Stimulated activated CD8-positive, alpha-beta memory T cell treated with anti-CD3 and anti-CD28 coated beads, Interleukin-12 subunit alpha, Interleukin-12 subunit beta, amount 100 ng/mL, for 1 hour (primary cell): Measurements from ENCODE around the gene CNMD.
A peak's percentile ranks its signal among the peaks of the same experiment; 100 is the strongest.
"Not testable (repeated sequence)": the region's sequence is repeated elsewhere in the genome, so short reads cannot be mapped to it uniquely, and the experiment has no call there.

ENCODE experiments used
- DNase-seq: peaks from one replicate; pipeline ENCODE4 v3.0.0-alpha.2; 2020; ENCODE audit warnings: low read depth

CNMD gene

GRCh38 chr13:52743988-52744387 lies 4.4 kb upstream of the CNMD start:
- DNase-seq = no peak

GRCh38 chr13:52743569-52743968 lies 3.9 kb upstream of the CNMD start:
- DNase-seq = no peak

- DNase-seq = peak; percentile 10
These were observed 727 bp downstream of the CNMD start for GRCh38 chr13:52738719-52739467.

- DNase-seq = no peak
These were observed 1.7 kb downstream of the CNMD start for GRCh38 chr13:52737965-52738364.

GRCh38 chr13:52737451-52737850 lies 2.2 kb downstream of the CNMD start:
- no peak for DNase-seq

GRCh38 chr13:52736891-52737290 lies 2.7 kb downstream of the CNMD start:
- no peak for DNase-seq

DNA sequence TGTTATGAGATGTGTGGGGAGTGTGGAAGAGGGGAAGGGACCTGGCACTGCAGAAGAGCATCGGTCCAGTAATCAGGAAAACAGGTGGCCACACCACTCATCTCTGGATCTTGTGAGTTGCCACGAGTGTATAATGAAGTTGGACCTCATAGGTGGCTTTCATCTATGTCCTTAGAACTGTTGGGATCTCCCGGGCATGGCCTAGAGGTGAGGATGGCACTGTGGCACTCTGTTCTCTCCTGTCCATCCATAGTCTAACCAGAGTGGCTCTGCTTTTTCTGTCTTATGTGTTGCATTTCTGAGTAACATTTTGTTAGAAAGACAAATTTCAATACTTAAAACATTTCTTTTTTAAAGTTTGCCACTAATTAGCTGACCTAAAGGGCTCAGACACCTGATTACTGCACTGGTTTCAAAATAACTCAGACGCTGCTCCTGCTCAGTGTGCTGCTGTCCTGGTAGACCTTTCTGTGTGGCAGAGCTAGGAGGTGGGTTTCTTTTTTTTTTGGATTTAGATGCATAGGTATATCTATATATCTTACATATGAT lies 5.5 kb downstream of the CNMD start:
- no peak for DNase-seq

- no peak for DNase-seq
These were observed 13.4 kb downstream of the CNMD start for GRCh38 chr13:52726258-52726657.

- no peak for DNase-seq
These were observed 14.3 kb downstream of the CNMD start for GRCh38 chr13:52725302-52725701.

- no peak for DNase-seq
These were observed 16.4 kb downstream of the CNMD start for GRCh38 chr13:52723181-52723580.

DNA sequence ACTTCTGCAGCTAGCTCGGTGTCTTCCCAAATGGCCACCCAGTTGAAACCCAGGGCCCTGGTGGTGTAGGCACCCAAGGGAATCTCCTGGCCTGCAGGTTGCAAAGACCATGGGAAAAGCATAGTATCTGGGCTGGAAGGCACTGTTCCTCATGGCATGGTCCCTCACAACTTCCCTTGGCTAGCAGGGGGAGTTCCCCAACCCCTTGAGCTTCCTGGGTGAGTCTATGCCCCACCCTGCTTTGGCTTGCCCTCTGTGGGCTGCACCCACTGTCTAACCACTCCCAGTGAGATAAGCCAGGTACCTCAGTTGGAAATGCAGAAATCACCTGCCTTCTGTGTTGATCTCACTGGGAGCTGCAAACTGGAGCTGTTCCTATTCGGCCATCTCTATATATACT lies 18.3 kb downstream of the CNMD start:
- not testable (repeated sequence) for DNase-seq

DNA sequence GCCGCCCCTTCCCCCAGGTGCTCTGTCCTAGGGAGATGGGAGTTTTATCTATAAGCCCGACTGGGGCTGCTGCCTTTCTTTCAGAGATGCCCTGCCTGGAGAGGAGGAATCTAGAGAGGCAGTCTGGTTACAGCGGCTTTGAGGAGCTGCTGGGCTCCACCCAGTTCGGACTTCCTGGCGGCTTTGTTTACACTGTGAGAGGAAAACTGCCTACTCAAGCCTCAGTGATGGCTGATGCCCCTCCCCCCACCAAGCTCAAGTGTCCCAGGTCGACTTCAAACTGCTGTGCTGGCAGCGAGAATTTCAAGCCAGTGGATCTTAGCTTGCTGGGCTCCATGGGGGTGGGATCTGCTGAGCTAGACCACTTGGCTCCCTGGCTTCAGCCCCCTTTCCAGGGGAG lies 18.7 kb downstream of the CNMD start:
- not testable (repeated sequence) for DNase-seq

- no peak for DNase-seq
These were observed 25.7 kb downstream of the CNMD start for GRCh38 chr13:52713894-52714293.

DNA sequence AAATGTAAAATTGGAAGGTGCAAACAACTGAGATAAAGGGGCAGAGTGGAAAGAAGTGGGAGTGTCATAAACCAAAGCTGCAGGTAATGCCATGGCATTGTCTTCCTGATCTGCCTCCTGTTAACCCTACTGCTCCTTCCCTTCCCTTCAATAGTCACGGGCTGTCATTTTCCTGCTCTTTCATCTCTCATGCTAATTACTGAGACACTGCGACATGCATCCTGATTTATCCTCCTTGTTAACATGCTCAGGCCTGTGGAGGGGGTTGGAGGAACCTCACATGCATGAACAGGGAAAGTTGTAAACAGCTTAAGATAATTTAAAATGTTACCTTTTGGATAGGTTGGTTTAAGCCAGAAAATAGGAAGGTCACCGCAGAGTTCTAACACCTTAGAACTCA lies 27.2 kb downstream of the CNMD start:
- DNase-seq = no peak

- no peak for DNase-seq
These were observed 28.3 kb downstream of the CNMD start for GRCh38 chr13:52711286-52711685.

DNA sequence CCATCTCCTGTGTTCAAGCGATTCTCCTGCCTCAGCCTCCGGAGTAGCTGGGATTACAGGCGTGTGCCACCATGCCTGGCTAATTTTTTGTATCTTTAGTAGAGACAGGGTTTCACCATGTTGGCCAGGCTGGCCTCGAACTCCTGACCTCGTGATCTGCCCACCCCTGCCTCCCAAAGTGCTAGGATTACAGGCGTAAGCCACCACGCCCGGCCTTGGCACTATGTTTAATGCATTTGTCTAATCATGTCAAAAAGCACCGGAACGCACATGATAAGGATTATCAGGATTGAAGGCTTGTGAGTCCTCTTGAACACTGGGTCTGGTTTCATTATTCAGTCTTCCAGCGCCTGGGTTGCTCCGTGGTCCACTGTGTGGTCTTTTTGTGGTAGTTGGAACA lies 31.4 kb downstream of the CNMD start:
- DNase-seq = not testable (repeated sequence)

DNA sequence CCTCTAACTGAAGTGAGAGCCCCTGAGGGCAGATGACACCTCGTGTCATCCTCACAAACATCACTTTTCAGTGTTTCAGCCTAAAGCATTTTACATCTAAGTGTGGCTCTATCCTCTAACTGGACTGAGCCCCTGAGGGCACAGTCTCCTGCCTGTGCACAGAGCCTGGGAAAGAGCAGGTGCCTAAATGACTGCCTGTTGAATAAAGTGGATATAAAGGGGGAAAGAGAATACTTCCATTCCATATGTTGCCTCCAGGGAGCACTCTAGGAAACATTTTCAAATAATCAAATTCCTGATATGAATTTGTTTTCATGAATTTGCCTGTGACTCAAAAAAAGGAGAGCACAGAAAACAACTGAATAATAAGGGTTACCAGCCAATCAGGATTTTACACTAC lies 32.2 kb downstream of the CNMD start:
- DNase-seq = no peak

DNA sequence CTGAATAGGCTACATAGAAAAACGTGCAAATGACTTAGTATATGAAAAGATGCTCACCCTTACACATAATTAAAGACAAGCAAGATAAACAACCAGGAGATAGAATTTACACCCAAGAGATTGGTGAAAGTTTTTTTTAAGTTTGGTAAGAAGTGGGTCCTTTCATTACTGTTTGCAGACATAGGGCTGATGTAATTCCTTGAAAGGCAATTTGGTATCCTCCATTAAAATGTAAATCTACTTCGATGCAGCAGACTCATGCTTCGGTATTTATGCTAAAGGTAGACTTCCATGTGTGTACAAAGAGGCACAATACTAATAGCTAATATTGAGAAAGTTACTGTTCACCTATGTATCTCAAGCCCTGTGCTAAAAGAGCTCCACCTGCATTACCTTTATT lies 33.5 kb downstream of the CNMD start:
- no peak for DNase-seq

DNA sequence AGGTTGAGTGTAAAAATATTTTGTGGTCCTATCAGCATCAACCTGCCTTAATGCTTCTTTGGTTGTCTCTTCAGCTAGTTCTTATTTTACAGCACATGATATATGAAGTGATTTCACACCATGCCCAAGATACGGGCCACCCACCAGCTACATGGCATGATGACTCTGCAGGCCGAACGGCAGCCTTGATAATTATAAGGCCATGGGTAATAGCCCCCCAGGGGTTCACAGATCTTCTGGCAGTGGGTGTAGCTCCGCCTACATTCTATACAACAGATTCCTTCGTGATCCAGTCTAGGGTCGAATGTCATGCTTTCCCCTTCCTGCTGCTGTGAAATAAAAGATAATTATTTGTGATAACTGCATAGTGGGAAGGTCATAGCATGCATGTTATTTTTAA lies 36.1 kb downstream of the CNMD start:
- DNase-seq = no peak

DNA sequence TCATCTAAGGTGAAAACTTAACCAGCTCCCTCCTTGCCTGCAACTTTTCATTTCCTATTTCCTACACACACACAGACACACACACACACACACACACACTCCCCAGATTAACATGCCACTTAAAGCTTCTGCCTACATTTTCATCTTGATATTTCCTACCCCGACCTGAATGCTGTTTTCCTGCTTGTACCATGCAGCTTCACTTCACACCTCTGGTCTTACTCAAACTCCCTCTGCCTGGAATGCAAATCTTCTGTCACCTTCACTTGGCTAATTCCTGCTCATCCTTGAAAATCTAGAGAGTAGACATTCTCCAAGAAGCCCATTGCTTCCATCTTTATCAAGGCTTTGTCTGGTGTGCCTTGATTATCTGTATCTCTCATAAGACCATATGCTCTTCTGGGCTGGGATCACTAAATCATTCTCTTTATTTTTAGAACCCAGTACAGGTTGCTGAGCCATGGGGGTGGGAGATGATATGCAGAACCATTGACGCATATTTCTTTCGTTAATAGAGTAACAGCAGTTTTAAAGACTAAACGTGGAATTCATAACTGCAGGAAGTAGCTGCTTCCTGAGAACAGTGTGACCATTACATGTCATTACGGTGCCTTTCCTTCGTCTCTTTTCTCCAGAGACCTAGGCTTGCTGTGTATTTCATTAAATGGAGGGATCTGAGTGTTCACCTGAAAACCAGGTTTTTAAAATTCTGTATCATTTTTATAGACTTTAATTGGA lies 37.7 kb downstream of the CNMD start:
- DNase-seq = no peak

- DNase-seq = no peak
These were observed 43.1 kb downstream of the CNMD start for GRCh38 chr13:52696566-52696965.

- DNase-seq = no peak
These were observed 43.8 kb downstream of the CNMD start for GRCh38 chr13:52695856-52696255.

- DNase-seq = no peak
These were observed 53.2 kb downstream of the CNMD start for GRCh38 chr13:52686376-52686775.
